ENCODE results near the gene HS3ST2.

Gene HS3ST2

GRCh38 chr16:22961206-22961605 is 147.2 kb downstream of the HS3ST2 start:
- H3K4me3 ChIP-seq (replicated peaks in 1 of 2; ENCODE audit: low read depth in 2 of 2, low read length in 2 of 2), result no peak overlapping the region

GRCh38 chr16:22962905-22963304 is 148.9 kb downstream of the HS3ST2 start:
- DNase-seq (ENCODE audit: low read depth in 2 of 2), result no peak
- H3K4me3 ChIP-seq (replicated peaks in 1 of 2; ENCODE audit: low read depth in 2 of 2, low read length in 2 of 2), result no peak overlapping the region
- no peak for TF ChIP-seq CTCF (IDR thresholded peaks at IDR 0.05; ENCODE audit: low read depth, low read length)

More at GRCh38 chr16:22961206-22961605, 147.2 kb downstream of the HS3ST2 start:
- DNase-seq (ENCODE audit: low read depth in 2 of 2), result no peak
- TF ChIP-seq CTCF (IDR thresholded peaks at IDR 0.05; ENCODE audit: low read depth, low read length), result no peak
